ENCODE results near the gene KIAA0232. TPM values are rescaled to one million over a fixed set of nuclear protein-coding genes. Genes with fewer than 3 reads are reported as not detected.

Gene KIAA0232
- total and polyA plus RNA-seq, 9 donors = 8.7 to 41.4 (median 38.5) TPM

- intact Hi-C loops (cut with DNase I) = no loop called here
Observed at GRCh38 chr4:6799091-6799490, 16.6 kb downstream of the KIAA0232 start.

GRCh38 chr4:6802025-6802424 is 19.5 kb downstream of the KIAA0232 start:
- no peak overlapping the region for H3K4me3 ChIP-seq
- H3K27ac ChIP-seq = no peak overlapping the region
- intact Hi-C loops (cut with DNase I) = no loop called here
- WGBS, 3 donors = 92 to 95% (median 92%) methylated on average over 8 of the region's 8 CpGs
- no peaks in the 10 kb centered on the region for H3K9me3 ChIP-seq
- H3K27me3 ChIP-seq = no peaks in the 10 kb centered on the region
- H3K36me3 ChIP-seq = no peaks in the 10 kb centered on the region
- no peak for TF ChIP-seq EP300 (IDR thresholded peaks at IDR 0.05)
- TF ChIP-seq POLR2A (IDR thresholded peaks at IDR 0.05) = no peak
- TF ChIP-seq, protein P1, sequence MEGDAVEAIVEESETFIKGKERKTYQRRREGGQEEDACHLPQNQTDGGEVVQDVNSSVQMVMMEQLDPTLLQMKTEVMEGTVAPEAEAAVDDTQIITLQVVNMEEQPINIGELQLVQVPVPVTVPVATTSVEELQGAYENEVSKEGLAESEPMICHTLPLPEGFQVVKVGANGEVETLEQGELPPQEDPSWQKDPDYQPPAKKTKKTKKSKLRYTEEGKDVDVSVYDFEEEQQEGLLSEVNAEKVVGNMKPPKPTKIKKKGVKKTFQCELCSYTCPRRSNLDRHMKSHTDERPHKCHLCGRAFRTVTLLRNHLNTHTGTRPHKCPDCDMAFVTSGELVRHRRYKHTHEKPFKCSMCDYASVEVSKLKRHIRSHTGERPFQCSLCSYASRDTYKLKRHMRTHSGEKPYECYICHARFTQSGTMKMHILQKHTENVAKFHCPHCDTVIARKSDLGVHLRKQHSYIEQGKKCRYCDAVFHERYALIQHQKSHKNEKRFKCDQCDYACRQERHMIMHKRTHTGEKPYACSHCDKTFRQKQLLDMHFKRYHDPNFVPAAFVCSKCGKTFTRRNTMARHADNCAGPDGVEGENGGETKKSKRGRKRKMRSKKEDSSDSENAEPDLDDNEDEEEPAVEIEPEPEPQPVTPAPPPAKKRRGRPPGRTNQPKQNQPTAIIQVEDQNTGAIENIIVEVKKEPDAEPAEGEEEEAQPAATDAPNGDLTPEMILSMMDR (IDR thresholded peaks at IDR 0.05) = no peak
- H3K4me1 ChIP-seq (ENCODE audit: insufficient read depth) = no peaks in the 10 kb centered on the region
- DNase-seq = no peak

More at GRCh38 chr4:6799091-6799490, 16.6 kb downstream of the KIAA0232 start:
- Histone ChIP-seq H3K36me3 (no peaks in the 10 kb centered on the region), H3K4me3 (no peak overlapping the region), H3K4me1 (ENCODE audit: insufficient read depth) (peaks cover 1% of the 10 kb centered on the region), H3K27ac (no peak overlapping the region), H3K9me3 (no peaks in the 10 kb centered on the region), H3K27me3 (no peaks in the 10 kb centered on the region)
- TF ChIP-seq, protein P1 (IDR thresholded peaks at IDR 0.05) = no peak
- TF ChIP-seq EP300 (IDR thresholded peaks at IDR 0.05) (no peak), POLR2A (IDR thresholded peaks at IDR 0.05) (no peak)
- no peak for DNase-seq
- 85 to 94% (median 86%) methylated on average over 3 of the region's 3 CpGs for WGBS, 3 donors

- H3K36me3 ChIP-seq = no peaks in the 10 kb centered on the region
- WGBS, 3 donors = 94 to 98% (median 95%) methylated on average over 2 of the region's 2 CpGs
- no peaks in the 10 kb centered on the region for H3K9me3 ChIP-seq
- TF ChIP-seq POLR2A (IDR thresholded peaks at IDR 0.05) (no peak), EP300 (IDR thresholded peaks at IDR 0.05) (no peak)
- TF ChIP-seq, protein P1 (IDR thresholded peaks at IDR 0.05) = no peak
- no peak overlapping the region for H3K4me3 ChIP-seq
- DNase-seq = no peak
- H3K4me1 ChIP-seq (ENCODE audit: insufficient read depth) = peaks cover 2% of the 10 kb centered on the region
- intact Hi-C loops (cut with DNase I) = no loop called here
- no peaks in the 10 kb centered on the region for H3K27me3 ChIP-seq
- H3K27ac ChIP-seq = no peak overlapping the region
Observed at GRCh38 chr4:6802626-6803025, 20.1 kb downstream of the KIAA0232 start.

DNA sequence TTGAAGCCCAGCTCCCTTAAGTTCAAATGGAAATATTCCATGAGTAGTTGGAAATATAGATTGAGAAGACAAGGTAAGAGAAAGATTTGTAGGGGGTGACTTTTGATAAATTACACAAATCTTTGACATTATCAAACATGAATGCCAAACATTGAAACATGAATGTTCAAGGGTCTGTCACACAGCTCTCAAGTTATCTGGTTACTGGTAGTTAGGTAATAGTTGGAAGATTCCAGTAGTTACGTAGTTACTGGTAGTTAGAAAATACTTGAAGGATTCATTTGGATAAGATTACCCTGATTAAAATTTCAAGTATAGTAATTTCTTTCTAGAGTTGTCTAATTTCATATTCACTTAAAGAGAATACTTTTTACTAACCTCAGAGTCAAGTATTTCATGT is 20.7 kb downstream of the KIAA0232 start:
- TF ChIP-seq EP300 (IDR thresholded peaks at IDR 0.05) (no peak), POLR2A (IDR thresholded peaks at IDR 0.05) (no peak)
- TF ChIP-seq, protein P1 (IDR thresholded peaks at IDR 0.05) = no peak
- intact Hi-C loops (cut with DNase I) = no loop called here
- H3K27ac ChIP-seq = no peak overlapping the region
- WGBS, 3 donors = 87 to 99% (median 95%) methylated on average over 1 of the region's 1 CpG
- no peaks in the 10 kb centered on the region for H3K36me3 ChIP-seq
- no peak for DNase-seq
- no peaks in the 10 kb centered on the region for H3K9me3 ChIP-seq
- H3K4me1 ChIP-seq (ENCODE audit: insufficient read depth) = peaks cover 4% of the 10 kb centered on the region
- no peaks in the 10 kb centered on the region for H3K27me3 ChIP-seq
- H3K4me3 ChIP-seq = no peak overlapping the region
